ENCODE results near the gene SHC4.

Gene SHC4

DNA sequence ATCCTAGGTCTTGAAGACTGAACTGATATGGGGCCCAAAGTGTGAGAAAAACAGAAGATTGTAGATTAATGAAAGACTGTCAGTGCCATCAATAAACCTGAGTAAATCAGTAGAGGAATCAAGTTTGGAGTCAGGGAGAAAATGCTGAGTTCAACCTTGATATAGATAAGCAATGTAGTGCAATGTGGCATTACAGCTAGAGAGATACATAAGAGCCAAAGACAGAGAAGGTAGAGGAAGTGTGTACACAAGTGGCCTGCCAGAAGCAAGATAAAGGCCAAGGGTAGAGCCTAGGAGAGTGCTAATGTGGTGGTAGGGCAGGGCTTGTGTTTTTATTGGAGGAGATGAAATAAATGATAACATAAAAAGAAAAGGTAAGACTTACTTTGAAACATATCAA lies 111.8 kb downstream of the SHC4 start:
- H3K27ac Mint-ChIP-seq = no peak overlapping the region
- peaks cover 20% of the 10 kb centered on the region for H3K4me1 Mint-ChIP-seq
- H3K9me3 Mint-ChIP-seq = peaks cover 5% of the 10 kb centered on the region
- H3K36me3 Mint-ChIP-seq (ENCODE audit: low read depth) = no peaks in the 10 kb centered on the region
- no peaks in the 10 kb centered on the region for H3K27me3 Mint-ChIP-seq (ENCODE audit: low read depth)
- TF ChIP-seq, protein P1, sequence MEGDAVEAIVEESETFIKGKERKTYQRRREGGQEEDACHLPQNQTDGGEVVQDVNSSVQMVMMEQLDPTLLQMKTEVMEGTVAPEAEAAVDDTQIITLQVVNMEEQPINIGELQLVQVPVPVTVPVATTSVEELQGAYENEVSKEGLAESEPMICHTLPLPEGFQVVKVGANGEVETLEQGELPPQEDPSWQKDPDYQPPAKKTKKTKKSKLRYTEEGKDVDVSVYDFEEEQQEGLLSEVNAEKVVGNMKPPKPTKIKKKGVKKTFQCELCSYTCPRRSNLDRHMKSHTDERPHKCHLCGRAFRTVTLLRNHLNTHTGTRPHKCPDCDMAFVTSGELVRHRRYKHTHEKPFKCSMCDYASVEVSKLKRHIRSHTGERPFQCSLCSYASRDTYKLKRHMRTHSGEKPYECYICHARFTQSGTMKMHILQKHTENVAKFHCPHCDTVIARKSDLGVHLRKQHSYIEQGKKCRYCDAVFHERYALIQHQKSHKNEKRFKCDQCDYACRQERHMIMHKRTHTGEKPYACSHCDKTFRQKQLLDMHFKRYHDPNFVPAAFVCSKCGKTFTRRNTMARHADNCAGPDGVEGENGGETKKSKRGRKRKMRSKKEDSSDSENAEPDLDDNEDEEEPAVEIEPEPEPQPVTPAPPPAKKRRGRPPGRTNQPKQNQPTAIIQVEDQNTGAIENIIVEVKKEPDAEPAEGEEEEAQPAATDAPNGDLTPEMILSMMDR (IDR thresholded peaks at IDR 0.05; ENCODE audit: unreplicated experiment in 3 of 3) = no peak
- no peak overlapping the region for H3K4me3 Mint-ChIP-seq

DNA sequence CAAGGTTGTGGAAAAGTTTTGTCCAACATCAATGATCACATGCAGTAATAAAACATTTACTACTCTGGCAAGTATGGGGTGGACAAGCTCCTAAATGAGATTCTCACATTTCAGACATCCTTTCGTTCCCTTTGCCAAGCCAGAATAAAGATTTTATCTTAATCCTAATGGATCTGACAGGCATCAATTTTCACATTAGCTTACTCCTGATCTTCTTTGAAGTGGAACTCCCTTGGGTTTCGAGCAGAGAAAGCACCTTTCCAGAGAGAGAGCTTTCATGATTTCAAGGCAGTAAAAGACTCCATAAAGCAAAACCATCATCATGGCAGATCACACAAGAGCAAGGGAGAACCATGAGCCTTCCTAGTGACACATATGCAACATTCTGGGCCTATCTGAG lies 113.1 kb downstream of the SHC4 start:
- TF ChIP-seq, protein P1 (IDR thresholded peaks at IDR 0.05; ENCODE audit: unreplicated experiment in 3 of 3) = no peak
- Mint-ChIP-seq H3K9me3 (peaks cover 5% of the 10 kb centered on the region), H3K4me1 (peaks cover 7% of the 10 kb centered on the region), H3K4me3 (no peak overlapping the region), H3K27ac (no peak overlapping the region), H3K27me3 (ENCODE audit: low read depth) (no peaks in the 10 kb centered on the region), H3K36me3 (ENCODE audit: low read depth) (no peaks in the 10 kb centered on the region)

DNA sequence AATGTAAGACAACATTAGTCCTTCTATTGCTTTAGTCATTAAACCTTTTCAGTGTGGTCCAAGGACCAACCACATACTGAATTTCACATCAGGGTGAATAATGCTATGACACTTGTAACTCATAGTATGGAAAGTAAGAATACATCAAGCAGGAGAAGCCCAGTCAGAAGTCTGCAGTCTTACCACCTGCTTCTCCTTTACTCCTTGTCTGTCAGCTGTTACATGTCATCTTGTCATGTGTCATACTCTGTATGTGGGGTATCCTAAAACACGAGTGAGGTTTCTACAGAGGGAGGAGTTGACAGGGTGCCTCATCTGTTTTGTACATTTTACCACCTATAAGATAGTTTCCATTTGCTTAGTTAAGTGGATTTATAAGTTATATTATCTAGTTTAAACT lies 118.6 kb downstream of the SHC4 start:
- H3K9me3 Mint-ChIP-seq = peaks cover 4% of the 10 kb centered on the region
- H3K27ac Mint-ChIP-seq = no peak overlapping the region
- no peaks in the 10 kb centered on the region for H3K36me3 Mint-ChIP-seq (ENCODE audit: low read depth)
- no peak overlapping the region for H3K4me3 Mint-ChIP-seq
- no peaks in the 10 kb centered on the region for H3K4me1 Mint-ChIP-seq
- H3K27me3 Mint-ChIP-seq (ENCODE audit: low read depth) = no peaks in the 10 kb centered on the region
- TF ChIP-seq, protein P1 (IDR thresholded peaks at IDR 0.05; ENCODE audit: unreplicated experiment in 3 of 3) = no peak

GRCh38 chr15:48842501-48842900 lies 121.2 kb downstream of the SHC4 start:
- no peaks in the 10 kb centered on the region for H3K36me3 Mint-ChIP-seq (ENCODE audit: low read depth)

GRCh38 chr15:48834756-48835155 lies 129.0 kb downstream of the SHC4 start:
- no peak overlapping the region for H3K27ac Mint-ChIP-seq
- no peaks in the 10 kb centered on the region for H3K4me1 Mint-ChIP-seq
- TF ChIP-seq, protein P1 (IDR thresholded peaks at IDR 0.05; ENCODE audit: unreplicated experiment in 3 of 3) = no peak
- H3K9me3 Mint-ChIP-seq = peaks cover 15% of the 10 kb centered on the region
- no peak overlapping the region for H3K4me3 Mint-ChIP-seq
- no peaks in the 10 kb centered on the region for H3K27me3 Mint-ChIP-seq (ENCODE audit: low read depth)
- peaks cover 3% of the 10 kb centered on the region for H3K36me3 Mint-ChIP-seq (ENCODE audit: low read depth)

More at GRCh38 chr15:48842501-48842900, 121.2 kb downstream of the SHC4 start:
- peaks cover 4% of the 10 kb centered on the region for H3K9me3 Mint-ChIP-seq
- no peak overlapping the region for H3K27ac Mint-ChIP-seq
- no peaks in the 10 kb centered on the region for H3K4me1 Mint-ChIP-seq
- no peaks in the 10 kb centered on the region for H3K27me3 Mint-ChIP-seq (ENCODE audit: low read depth)
- TF ChIP-seq, protein P1 (IDR thresholded peaks at IDR 0.05; ENCODE audit: unreplicated experiment in 3 of 3) = no peak
- no peak overlapping the region for H3K4me3 Mint-ChIP-seq

DNA sequence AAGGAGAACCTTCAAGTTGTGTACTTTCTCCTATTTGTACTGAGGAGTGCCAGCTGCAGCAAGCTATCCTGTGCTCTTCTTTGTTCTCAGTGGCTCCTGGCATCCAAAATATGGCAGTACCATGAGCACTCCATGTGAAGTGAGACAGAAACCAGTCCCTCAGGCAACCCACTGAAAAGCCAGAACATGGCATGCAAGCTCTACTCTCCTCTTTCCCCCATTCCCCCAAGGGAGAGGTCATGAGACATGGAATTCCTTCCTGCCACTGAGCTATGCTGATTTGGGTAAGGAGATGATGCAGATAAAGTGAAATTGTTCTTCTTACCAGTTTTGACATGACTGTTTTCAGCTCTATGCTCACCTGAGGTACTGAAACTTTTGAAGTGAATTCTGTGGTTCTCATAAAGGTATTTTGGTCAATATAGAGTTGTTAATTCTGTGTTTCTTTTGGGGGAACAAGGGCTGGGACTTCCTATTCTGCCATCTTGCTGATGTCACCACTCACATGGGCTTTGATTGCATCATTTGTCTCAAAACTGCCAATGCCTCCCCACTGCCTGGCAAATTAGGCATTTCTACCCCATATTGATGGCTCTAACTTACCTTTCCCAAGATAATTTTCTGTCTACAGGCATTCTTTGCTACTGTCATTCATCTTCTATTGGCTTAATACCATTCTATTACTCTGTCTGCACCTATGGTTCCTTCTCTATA lies 130.0 kb downstream of the SHC4 start:
- Mint-ChIP-seq H3K36me3 (ENCODE audit: low read depth) (peaks cover 3% of the 10 kb centered on the region), H3K9me3 (peaks cover 15% of the 10 kb centered on the region), H3K27ac (no peak overlapping the region), H3K27me3 (ENCODE audit: low read depth) (no peaks in the 10 kb centered on the region), H3K4me3 (no peak overlapping the region), H3K4me1 (no peaks in the 10 kb centered on the region)
- TF ChIP-seq, protein P1 (IDR thresholded peaks at IDR 0.05; ENCODE audit: unreplicated experiment in 3 of 3) = no peak

Data from nephron (organoid).